Esophagus squamous epithelium (tissue), 4 donors: ENCODE measurements around the gene PGLYRP1.

ENCODE experiments used
- CTCF ChIP-seq, 6 experiments: fragments of 450-650 bp in 4 of 6; fragments of 200-600 bp in 2 of 6; sonication (generic) in 2 of 6; IDR thresholded peaks; one replicate each; pipeline ENCODE4 v1.5.1; 2016 to 2019; ENCODE audit warnings: antibody characterized with exemption in 6 of 6, mild to moderate bottlenecking in 4 of 6, moderate library complexity in 4 of 6
- POLR2A ChIP-seq, 4 donors: fragments of 450-650 bp; IDR thresholded peaks; one replicate each; pipeline ENCODE4 v1.6.1; 2017; ENCODE audit warnings: antibody characterized with exemption in 4 of 4, mild to moderate bottlenecking in 4 of 4, moderate library complexity in 3 of 4

- no peak for TF ChIP-seq CTCF (IDR thresholded peaks at IDR 0.05)
- no peak for TF ChIP-seq POLR2A (IDR thresholded peaks at IDR 0.05)
These were observed 33.7 kb upstream of the PGLYRP1 start for GRCh38 chr19:46056536-46056935.
